Liver (tissue), 9 donors: Measurements from ENCODE around the gene SCIN. TPM values are rescaled to one million over a fixed set of nuclear protein-coding genes. Genes with fewer than 3 reads are reported as not detected.

Experiments
- DNase-seq: peaks from one replicate; pipeline ENCODE4 v3.0.0-alpha.2; 2017; ENCODE audit warnings: low spot score
- H3K27ac ChIP-seq, 2 donors: one replicate each; pipeline ENCODE4 v1.7.0; 2013; ENCODE audit warnings: inconsistent platforms in 2 of 2, low read length in 2 of 2, control low read depth in 1 of 2, low read depth in 1 of 2, mild to moderate bottlenecking in 1 of 2
- H3K27me3 ChIP-seq, 4 donors: one replicate each; pipeline versions ENCODE4 v1.6.1 to v1.7.0; 2013; ENCODE audit warnings: low read length in 3 of 4, inconsistent platforms in 1 of 4, mild to moderate bottlenecking in 1 of 4, moderate library complexity in 1 of 4; ENCODE audit not compliant: control insufficient read depth in 4 of 4, insufficient read depth in 4 of 4
- H3K36me3 ChIP-seq, 4 donors: one replicate each; pipeline versions ENCODE4 v1.6.1 to v1.7.0; 2013; ENCODE audit warnings: low read length in 3 of 4, mild to moderate bottlenecking in 3 of 4, low read depth in 1 of 4, moderate library complexity in 1 of 4; ENCODE audit not compliant: control insufficient read depth in 4 of 4, insufficient read depth in 3 of 4
- H3K4me1 ChIP-seq, 4 donors: one replicate each; pipeline versions ENCODE4 v1.6.1 to v1.7.0; 2013; ENCODE audit warnings: low read length in 3 of 4, mild to moderate bottlenecking in 3 of 4, moderate library complexity in 1 of 4; ENCODE audit not compliant: control insufficient read depth in 4 of 4, insufficient read depth in 4 of 4
- H3K4me3 ChIP-seq, 3 donors: one replicate each; pipeline versions ENCODE4 v1.6.1 to v1.7.0; 2013; ENCODE audit warnings: low read length in 3 of 3, control low read depth in 1 of 3, low read depth in 1 of 3, mild to moderate bottlenecking in 1 of 3
- H3K9ac ChIP-seq, 2 donors: one replicate each; pipeline ENCODE4 v1.7.0; 2013; ENCODE audit warnings: low read length in 2 of 2, mild to moderate bottlenecking in 2 of 2, moderate library complexity in 2 of 2, control low read depth in 1 of 2, low read depth in 1 of 2
- H3K9me3 ChIP-seq, 4 donors: one replicate each; pipeline versions ENCODE4 v1.6.1 to v1.7.0; 2013; ENCODE audit warnings: low read length in 3 of 4; ENCODE audit not compliant: control insufficient read depth in 4 of 4
- EGR1 ChIP-seq, 2 donors: IDR thresholded peaks; 2 replicates each; pipeline ENCODE4 v1.6.1; 2016 to 2018; ENCODE audit warnings: antibody characterized with exemption in 2 of 2, low read depth in 2 of 2
- FOXA1 ChIP-seq: IDR thresholded peaks from 2 replicates; pipeline ENCODE4 v1.6.1; 2016; ENCODE audit warnings: antibody characterized with exemption
- FOXA2 ChIP-seq: IDR thresholded peaks from 2 replicates; pipeline ENCODE4 v1.6.1; 2016; ENCODE audit warnings: antibody characterized with exemption
- GABPA ChIP-seq, 2 donors: IDR thresholded peaks in 1 of 2; conservative IDR thresholded peaks in 1 of 2; 2 replicates each; pipeline ENCODE4 v1.6.1; 2016; ENCODE audit warnings: antibody characterized with exemption in 2 of 2, mild to moderate bottlenecking in 1 of 2, moderate library complexity in 1 of 2
- HNF4A ChIP-seq, 2 donors: conservative IDR thresholded peaks; 2 replicates each; pipeline ENCODE4 v1.6.1; 2016; ENCODE audit warnings: antibody characterized with exemption in 2 of 2, mild to moderate bottlenecking in 2 of 2
- HNF4G ChIP-seq: IDR thresholded peaks from 2 replicates; pipeline ENCODE4 v1.6.1; 2016; ENCODE audit warnings: antibody characterized with exemption
- JUND ChIP-seq, 2 donors: IDR thresholded peaks; 2 replicates each; pipeline ENCODE4 v1.6.1; 2016; ENCODE audit warnings: antibody characterized with exemption in 2 of 2
- NR2F2 ChIP-seq: IDR thresholded peaks from 2 replicates; pipeline ENCODE4 v1.6.1; 2016; ENCODE audit warnings: antibody characterized with exemption
- RAD21 ChIP-seq, 2 donors: IDR thresholded peaks; 2 replicates each; pipeline ENCODE4 v1.6.1; 2016; ENCODE audit warnings: antibody characterized with exemption in 2 of 2, mild to moderate bottlenecking in 2 of 2
- RXRA ChIP-seq, 2 donors: IDR thresholded peaks; 2 replicates each; pipeline ENCODE4 v1.6.1; 2017 to 2018; ENCODE audit warnings: antibody characterized with exemption in 2 of 2, mild to moderate bottlenecking in 1 of 2
- SP1 ChIP-seq: IDR thresholded peaks from 2 replicates; pipeline ENCODE4 v1.6.1; 2018; ENCODE audit warnings: antibody characterized with exemption, mild to moderate bottlenecking
- TAF1 ChIP-seq: conservative IDR thresholded peaks from 2 replicates; pipeline ENCODE4 v1.6.1; 2016; ENCODE audit warnings: antibody characterized with exemption, mild to moderate bottlenecking
- YY1 ChIP-seq: IDR thresholded peaks from 2 replicates; pipeline ENCODE4 v1.6.1; 2016; ENCODE audit warnings: antibody characterized with exemption, mild to moderate bottlenecking
- WGBS: extraction: QIAGEN DNeasy Blood & Tissue Kit; methylation state at CpG from one replicate; pipeline ENCODE4 v1.1.7; 2013; 5-methylcytosine and 5-hydroxymethylcytosine counted together
- polyA plus RNA-seq, 2 donors: library from polyadenylated mRNA; stranded (reverse) in 1 of 2; unstranded in 1 of 2; fragments of 200-250 nt in 1 of 2; fragments of >200 nt in 1 of 2; fragmentation: Nextera tagmentation in 1 of 2; extraction: Ambion mirVana in 1 of 2; gene quantifications; one replicate each; pipeline versions ENCODE4 v1.2.1 to v1.2.3, GENCODE V29; 2013 to 2015
- total RNA-seq, 2 donors: library from RNA; depleted of rRNA; stranded (reverse); fragments of >200 nt; gene quantifications; one replicate each; pipeline ENCODE4 v1.2.3, GENCODE V29; 2014
- TF ChIP-seq, protein P1 (sequence below): IDR thresholded peaks from 2 replicates; pipeline ENCODE4 v1.6.1; 2016; ENCODE audit warnings: antibody characterized with exemption
- TF ChIP-seq, protein P2 (sequence below): fragments of 150-350 bp; IDR thresholded peaks from 2 replicates; pipeline ENCODE4 v1.5.1; 2017; ENCODE audit warnings: improper control_type of control experiment, low read depth, low read length; ENCODE audit not compliant: missing input control
- TF ChIP-seq, protein P3 (sequence below): IDR thresholded peaks from 2 replicates; pipeline ENCODE4 v1.6.1; 2016; ENCODE audit warnings: antibody characterized with exemption
- TF ChIP-seq, protein P4 (sequence below): IDR thresholded peaks from 2 replicates; pipeline ENCODE4 v1.6.1; 2016; ENCODE audit warnings: antibody characterized with exemption, mild to moderate bottlenecking
- TF ChIP-seq, protein P5 (sequence below): IDR thresholded peaks from 2 replicates; pipeline ENCODE4 v1.6.1; 2016; ENCODE audit warnings: antibody characterized with exemption
- donor health status: healthy.
- donor health status: healthy.
- donor health status: healthy.
- donor health status: healthy.
- donor health status: healthy.

The SCIN gene
- total and polyA plus RNA-seq, 4 donors, result 0.05 to 0.23 TPM; not detected in 2

DNA sequence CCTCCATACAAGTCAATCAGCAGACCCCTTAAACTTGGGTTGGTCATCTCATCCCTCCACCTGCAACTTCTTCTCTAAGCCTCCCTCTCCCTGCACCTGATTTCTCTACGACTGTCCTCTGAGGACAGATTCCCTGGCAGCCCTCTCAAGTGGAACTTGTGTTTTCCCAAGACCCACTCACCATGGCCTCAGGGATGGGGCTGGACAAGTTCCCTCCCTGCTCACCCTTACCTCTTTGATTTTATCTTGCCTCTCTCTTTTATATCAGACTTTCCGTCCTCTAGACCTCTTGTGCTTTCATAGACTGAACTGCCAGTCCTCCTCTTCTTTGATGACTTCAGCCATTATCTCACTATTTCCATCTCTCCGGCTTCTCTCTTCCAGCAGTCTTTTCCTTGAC, 70.7 kb downstream of the SCIN start:
- no peak overlapping the region for H3K4me3 ChIP-seq
- no peaks in the 10 kb centered on the region for H3K9me3 ChIP-seq
- no peaks in the 10 kb centered on the region for H3K4me1 ChIP-seq
- no peak overlapping the region for H3K27ac ChIP-seq
- H3K36me3 ChIP-seq, result no peaks in the 10 kb centered on the region
- no peak overlapping the region for H3K9ac ChIP-seq
- TF ChIP-seq, protein P1, sequence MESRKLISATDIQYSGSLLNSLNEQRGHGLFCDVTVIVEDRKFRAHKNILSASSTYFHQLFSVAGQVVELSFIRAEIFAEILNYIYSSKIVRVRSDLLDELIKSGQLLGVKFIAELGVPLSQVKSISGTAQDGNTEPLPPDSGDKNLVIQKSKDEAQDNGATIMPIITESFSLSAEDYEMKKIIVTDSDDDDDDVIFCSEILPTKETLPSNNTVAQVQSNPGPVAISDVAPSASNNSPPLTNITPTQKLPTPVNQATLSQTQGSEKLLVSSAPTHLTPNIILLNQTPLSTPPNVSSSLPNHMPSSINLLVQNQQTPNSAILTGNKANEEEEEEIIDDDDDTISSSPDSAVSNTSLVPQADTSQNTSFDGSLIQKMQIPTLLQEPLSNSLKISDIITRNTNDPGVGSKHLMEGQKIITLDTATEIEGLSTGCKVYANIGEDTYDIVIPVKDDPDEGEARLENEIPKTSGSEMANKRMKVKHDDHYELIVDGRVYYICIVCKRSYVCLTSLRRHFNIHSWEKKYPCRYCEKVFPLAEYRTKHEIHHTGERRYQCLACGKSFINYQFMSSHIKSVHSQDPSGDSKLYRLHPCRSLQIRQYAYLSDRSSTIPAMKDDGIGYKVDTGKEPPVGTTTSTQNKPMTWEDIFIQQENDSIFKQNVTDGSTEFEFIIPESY, result no peak
- TF ChIP-seq GABPA (IDR thresholded peaks at IDR 0.05 in 1 of 2, conservative IDR thresholded peaks at IDR 0.05 in 1 of 2) (no peak), FOXA1 (no peak), FOXA2 (no peak), EGR1 (IDR thresholded peaks at IDR 0.05; ENCODE audit: low read depth in 2 of 2) (no peak), SP1 (no peak), HNF4A (conservative IDR thresholded peaks at IDR 0.05) (no peak), HNF4G (no peak), RAD21 (IDR thresholded peaks at IDR 0.05) (no peak), TAF1 (no peak), JUND (IDR thresholded peaks at IDR 0.05) (no peak), NR2F2 (no peak), YY1 (no peak)
- TF ChIP-seq, protein P2, sequence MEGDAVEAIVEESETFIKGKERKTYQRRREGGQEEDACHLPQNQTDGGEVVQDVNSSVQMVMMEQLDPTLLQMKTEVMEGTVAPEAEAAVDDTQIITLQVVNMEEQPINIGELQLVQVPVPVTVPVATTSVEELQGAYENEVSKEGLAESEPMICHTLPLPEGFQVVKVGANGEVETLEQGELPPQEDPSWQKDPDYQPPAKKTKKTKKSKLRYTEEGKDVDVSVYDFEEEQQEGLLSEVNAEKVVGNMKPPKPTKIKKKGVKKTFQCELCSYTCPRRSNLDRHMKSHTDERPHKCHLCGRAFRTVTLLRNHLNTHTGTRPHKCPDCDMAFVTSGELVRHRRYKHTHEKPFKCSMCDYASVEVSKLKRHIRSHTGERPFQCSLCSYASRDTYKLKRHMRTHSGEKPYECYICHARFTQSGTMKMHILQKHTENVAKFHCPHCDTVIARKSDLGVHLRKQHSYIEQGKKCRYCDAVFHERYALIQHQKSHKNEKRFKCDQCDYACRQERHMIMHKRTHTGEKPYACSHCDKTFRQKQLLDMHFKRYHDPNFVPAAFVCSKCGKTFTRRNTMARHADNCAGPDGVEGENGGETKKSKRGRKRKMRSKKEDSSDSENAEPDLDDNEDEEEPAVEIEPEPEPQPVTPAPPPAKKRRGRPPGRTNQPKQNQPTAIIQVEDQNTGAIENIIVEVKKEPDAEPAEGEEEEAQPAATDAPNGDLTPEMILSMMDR, result no peak
- TF ChIP-seq, protein P3, sequence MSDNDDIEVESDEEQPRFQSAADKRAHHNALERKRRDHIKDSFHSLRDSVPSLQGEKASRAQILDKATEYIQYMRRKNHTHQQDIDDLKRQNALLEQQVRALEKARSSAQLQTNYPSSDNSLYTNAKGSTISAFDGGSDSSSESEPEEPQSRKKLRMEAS, result no peak
- TF ChIP-seq, protein P4, sequence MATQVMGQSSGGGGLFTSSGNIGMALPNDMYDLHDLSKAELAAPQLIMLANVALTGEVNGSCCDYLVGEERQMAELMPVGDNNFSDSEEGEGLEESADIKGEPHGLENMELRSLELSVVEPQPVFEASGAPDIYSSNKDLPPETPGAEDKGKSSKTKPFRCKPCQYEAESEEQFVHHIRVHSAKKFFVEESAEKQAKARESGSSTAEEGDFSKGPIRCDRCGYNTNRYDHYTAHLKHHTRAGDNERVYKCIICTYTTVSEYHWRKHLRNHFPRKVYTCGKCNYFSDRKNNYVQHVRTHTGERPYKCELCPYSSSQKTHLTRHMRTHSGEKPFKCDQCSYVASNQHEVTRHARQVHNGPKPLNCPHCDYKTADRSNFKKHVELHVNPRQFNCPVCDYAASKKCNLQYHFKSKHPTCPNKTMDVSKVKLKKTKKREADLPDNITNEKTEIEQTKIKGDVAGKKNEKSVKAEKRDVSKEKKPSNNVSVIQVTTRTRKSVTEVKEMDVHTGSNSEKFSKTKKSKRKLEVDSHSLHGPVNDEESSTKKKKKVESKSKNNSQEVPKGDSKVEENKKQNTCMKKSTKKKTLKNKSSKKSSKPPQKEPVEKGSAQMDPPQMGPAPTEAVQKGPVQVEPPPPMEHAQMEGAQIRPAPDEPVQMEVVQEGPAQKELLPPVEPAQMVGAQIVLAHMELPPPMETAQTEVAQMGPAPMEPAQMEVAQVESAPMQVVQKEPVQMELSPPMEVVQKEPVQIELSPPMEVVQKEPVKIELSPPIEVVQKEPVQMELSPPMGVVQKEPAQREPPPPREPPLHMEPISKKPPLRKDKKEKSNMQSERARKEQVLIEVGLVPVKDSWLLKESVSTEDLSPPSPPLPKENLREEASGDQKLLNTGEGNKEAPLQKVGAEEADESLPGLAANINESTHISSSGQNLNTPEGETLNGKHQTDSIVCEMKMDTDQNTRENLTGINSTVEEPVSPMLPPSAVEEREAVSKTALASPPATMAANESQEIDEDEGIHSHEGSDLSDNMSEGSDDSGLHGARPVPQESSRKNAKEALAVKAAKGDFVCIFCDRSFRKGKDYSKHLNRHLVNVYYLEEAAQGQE, result no peak
- TF ChIP-seq, protein P5, sequence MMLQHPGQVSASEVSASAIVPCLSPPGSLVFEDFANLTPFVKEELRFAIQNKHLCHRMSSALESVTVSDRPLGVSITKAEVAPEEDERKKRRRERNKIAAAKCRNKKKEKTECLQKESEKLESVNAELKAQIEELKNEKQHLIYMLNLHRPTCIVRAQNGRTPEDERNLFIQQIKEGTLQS, result no peak
- no peak for DNase-seq
- 85% methylated on average over 3 of the region's 3 CpGs for WGBS
- no peaks in the 10 kb centered on the region for H3K27me3 ChIP-seq

DNA sequence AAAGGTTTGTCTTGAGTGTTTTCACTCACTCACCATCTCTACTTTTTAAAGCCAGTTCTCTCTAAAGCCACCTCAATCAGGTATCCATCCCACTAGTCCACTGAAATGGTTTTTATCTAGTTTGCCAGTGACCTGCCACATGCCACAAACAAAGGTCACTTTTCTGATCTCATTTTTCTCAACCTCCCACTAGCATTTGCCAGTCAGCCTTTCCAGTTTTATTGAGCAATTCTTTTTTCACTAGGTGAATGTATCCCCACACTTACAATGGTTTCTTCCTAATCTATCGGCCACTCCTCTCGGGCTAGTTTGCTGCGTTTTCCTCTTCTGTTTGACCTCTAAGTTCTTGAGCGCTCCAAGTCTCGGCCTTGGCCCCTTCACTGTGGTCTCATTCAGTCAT, 72.0 kb downstream of the SCIN start:
- no peak overlapping the region for H3K27ac ChIP-seq
- H3K36me3 ChIP-seq, result no peaks in the 10 kb centered on the region
- no peak overlapping the region for H3K9ac ChIP-seq
- no peak for DNase-seq
- H3K4me1 ChIP-seq, result no peaks in the 10 kb centered on the region
- H3K4me3 ChIP-seq, result no peak overlapping the region
- WGBS, result 92% methylated on average over 5 of the region's 5 CpGs
- no peaks in the 10 kb centered on the region for H3K9me3 ChIP-seq
- H3K27me3 ChIP-seq, result no peaks in the 10 kb centered on the region
- TF ChIP-seq RXRA (IDR thresholded peaks at IDR 0.05) (no peak), NR2F2 (no peak), TAF1 (no peak), JUND (IDR thresholded peaks at IDR 0.05) (no peak), RAD21 (IDR thresholded peaks at IDR 0.05) (no peak), SP1 (no peak), HNF4G (no peak), FOXA1 (no peak), EGR1 (IDR thresholded peaks at IDR 0.05; ENCODE audit: low read depth in 2 of 2) (no peak)
- TF ChIP-seq, protein P4, result no peak
- TF ChIP-seq, protein P5, result no peak
- TF ChIP-seq, protein P1, result no peak
